Dedifferentiated amniotic fluid mesenchymal stem cell (primary cell): Measurements from ENCODE around the gene DRGX.

Source experiments
- DNase-seq: peaks from one replicate; pipeline ENCODE4 v3.0.0-alpha.2; 2016; ENCODE audit errors: extremely low spot score

Gene DRGX

GRCh38 chr10:49361735-49362568 is 33.9 kb downstream of the DRGX start:
- DNase-seq: no peak

DNA sequence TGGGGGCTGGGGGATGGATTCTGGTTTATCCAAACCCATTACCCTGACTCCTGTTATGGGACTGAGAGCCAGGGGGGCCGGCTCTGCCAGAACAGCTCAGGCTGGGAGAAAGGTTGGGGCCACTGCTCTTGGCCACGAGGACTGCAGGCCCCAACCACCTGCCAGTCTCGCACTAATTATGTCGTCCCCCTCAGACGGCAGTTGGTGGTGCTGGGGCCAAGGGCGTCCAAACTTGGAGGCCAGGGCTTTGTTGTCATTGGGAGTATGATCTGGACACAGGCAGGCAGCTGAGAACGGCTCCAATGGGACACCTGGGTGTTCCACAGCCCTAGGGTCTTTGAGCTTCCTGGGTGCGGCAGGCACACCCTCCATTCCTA is 34.7 kb downstream of the DRGX start:
- DNase-seq: no peak

GRCh38 chr10:49360271-49361177 is 35.4 kb downstream of the DRGX start:
- DNase-seq: no peak

DNA sequence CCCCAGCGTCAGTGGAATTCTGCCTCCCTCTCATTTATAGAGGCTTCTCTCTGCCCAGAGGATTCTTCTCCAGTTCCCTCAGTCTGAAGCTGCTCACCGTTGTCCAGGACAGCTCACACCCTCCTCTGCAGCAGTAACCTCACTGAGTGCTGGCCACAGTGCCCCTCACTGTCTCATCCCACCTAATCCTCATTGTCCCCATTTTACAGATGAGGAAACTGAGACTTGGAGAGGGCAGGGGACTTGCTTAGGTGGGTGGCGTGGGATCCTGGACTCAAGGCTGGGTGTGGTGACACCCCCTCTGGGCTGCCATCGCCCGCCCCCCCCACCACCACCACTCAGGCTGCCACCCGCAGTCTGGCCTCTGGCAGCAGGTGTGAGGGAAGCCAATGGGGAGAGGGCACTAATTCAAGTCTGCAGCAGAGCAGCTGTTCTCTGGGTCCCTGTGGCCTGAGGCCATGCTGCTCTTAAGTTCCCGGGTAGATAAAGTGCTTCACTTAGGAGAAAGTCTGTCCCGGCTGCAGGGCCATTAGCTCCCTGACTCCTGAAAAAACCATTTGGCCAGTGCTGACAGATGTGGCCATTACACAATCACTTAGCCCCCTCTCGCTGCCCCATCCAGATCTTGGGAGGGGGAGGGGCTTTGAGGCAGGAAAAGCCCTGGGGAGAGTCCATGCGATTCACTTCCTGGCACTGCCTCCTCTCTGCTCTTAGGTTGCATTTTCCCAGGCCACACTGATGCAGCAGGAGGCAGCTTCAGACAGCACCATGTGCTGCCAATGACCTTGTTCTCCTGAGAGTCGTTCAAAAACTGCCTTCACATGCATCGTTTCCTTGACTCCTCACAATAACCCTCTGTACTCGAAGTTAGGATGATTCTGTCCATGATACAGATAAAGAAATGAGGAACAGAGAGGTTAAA is 36.3 kb downstream of the DRGX start:
- DNase-seq: no peak

DNA sequence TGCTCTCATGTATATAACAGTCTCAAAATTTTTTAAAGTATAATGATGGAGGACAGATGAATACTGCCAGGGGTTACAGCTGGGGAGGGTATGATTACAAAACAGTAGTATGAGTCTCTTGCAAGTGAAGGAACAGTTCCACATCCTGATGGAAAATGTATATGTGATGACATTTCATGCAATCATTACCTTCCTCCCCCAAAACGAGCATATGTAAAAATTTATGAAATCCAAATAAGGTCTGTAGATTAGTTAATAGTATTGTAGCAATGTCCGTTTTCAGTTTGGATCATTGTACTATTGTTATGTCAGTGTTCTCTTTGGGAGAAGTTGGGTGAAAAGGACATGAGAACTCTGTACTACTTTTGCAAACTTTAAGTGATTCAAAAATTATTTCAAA is 38.0 kb downstream of the DRGX start:
- no peak for DNase-seq

- no peak for DNase-seq
Measured at GRCh38 chr10:49356944-49357343, 38.9 kb downstream of the DRGX start.

DNA sequence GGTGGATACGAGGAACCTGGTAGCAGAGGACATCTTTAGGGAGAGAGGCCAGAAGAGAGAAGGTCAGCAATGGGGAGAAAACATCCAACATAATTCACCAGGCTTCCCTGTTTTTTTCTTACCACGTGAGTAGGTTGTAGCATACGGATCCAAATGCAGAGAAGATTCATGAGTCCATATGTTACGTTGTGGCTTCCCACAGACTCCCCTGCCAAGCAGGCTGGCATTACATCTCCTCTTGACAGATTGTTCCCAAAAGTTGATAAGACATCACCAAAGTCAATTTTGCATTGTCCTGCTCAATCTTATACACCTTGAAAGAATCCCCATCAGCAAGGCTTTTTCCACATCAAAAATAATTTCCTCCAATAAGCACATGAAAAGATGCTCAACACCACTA is 39.7 kb downstream of the DRGX start:
- no peak for DNase-seq

GRCh38 chr10:49355221-49355620 is 40.7 kb downstream of the DRGX start:
- DNase-seq: no peak

GRCh38 chr10:49354593-49354992 is 41.3 kb downstream of the DRGX start:
- DNase-seq: no peak

DNA sequence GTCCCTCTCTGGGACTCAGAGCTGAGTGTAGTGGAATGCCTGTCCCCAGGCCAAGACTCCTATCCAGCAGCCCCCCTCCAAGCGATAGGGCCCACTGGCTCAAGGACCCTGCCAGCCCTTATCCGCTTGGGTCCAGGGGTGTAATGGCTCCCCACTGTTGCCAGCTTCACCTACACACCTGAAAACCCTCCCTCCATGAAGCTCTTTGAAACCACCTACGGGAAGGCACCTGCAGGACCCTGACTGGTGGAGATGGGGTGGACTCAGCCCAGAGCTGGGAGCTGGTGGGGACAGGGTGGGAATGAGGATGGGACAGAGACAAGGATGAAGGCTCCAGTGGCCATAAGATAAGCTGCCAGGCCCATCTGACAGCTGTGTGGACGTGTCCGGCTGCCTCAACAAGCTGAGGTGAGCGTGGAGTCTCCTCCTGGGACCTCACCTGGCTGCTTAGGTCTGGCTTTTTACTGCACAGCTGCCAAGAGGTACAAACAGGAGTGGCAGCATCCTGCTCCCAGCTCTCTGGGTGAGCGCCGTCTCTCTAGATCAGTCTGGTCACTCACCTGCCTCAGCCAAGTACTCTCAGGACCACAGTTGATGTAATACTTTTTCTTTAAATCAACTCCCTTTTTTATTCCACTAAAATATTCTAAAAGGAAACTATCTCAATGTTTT is 41.9 kb downstream of the DRGX start:
- DNase-seq: no peak

DNA sequence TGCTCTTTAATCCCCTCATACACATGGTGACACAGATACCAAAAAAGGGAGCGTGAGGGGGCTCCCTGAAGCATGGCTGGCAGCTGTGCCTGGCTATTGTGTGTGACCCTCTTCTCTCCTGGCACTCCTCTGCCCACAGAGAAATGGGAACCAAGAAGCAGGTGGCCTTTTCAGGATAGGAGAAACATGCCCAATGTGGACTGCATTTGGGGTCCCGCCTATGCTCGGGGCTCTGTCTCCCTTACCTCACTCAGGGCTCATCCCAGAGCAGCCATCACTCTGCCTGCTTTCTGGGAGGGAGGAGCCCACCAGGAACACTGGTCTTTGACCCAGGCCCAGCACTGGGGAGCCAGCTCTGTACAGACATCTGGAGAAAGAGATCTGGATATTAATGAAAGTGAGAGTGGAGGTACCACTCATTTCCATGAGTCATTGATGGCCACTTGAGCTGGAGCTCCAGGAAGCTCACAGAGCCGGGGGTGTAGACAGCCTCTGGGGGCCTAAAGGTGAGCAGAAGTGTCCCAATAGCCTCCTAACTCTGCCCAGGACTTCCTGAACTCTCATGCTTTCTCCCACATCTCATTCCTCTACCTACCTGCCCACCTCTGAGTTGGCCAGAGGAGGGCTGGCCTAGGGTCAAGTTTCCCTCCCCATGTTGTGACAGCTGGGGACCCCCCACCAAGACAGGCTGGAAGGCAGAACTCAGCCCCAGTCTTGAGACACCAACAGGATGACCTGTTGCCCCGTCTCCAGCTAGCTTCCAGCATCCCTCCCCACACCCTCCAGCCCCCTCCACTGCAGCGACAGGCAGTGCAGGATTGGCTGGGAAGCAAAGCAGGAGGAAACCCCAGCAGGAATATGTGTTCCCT is 42.6 kb downstream of the DRGX start:
- no peak for DNase-seq

DNA sequence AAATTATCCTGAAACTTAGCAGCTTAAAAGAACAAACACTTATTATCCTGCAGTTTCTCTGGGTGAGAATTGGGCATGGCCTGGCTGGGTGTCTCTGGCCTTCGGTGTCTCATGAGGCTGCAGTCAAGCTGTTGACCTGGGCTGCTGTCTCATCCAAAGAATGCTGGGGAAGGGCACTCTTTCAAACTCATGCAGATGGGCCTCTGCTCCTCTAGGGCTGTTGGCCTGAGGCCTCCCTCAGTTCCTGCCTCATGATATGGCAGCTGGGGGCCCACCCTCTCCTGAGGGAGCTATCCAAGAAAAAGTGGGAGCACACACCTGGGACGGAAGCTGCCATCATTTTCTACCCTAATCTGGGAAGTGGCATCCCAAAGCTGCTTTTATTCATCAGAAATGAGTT is 43.6 kb downstream of the DRGX start:
- no peak for DNase-seq

- DNase-seq: no peak
Measured at GRCh38 chr10:49351669-49352068, 44.2 kb downstream of the DRGX start.

- DNase-seq: no peak
Measured at GRCh38 chr10:49350846-49351532, 44.9 kb downstream of the DRGX start.

- no peak for DNase-seq
Measured at GRCh38 chr10:49350138-49350537, 45.8 kb downstream of the DRGX start.

GRCh38 chr10:49349390-49349789 is 46.5 kb downstream of the DRGX start:
- no peak for DNase-seq

- DNase-seq: no peak
Measured at GRCh38 chr10:49348593-49348992, 47.3 kb downstream of the DRGX start.

DNA sequence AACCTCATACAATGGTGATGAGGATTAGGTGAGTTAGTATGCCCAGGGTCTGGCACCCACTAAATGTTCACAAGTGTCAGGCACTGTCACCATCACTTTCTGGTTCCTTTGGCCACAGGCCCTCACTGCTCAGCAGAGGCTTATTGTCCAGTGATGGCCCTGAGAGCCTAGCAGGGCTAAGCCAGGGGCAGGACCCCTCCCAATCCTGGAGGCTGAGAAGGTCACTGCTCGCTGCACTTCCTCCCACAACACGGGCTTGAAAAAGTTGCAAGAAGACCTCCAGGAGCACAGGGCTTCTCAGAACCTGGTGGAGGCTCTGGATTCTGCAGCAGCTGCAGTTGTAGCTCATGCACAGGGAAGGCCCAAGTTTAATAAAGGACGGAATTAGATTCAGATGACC is 48.1 kb downstream of the DRGX start:
- DNase-seq: no peak

GRCh38 chr10:49347342-49347741 is 48.5 kb downstream of the DRGX start:
- DNase-seq: no peak

DNA sequence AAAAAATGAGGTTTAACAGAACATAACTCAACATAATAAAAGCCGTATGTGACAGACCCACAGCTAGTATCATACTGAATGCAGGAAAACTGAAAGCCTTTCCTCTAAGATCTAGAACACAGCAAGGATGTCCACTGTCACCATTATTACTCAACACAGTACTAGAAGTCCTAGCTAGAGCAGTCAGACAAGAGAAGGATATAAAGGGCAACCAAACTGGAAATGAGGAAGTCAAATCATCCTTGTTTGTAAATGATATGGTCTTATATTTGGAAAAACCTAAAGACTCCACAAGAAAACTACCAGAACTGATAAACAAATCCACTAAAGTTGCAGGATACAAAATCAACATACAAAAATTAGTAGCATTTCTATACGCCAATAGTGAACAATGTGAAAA is 51.0 kb downstream of the DRGX start:
- DNase-seq: no peak
